Spleen (tissue), 7 donors: Measurements from ENCODE around the gene PTGER2.

Experiments
- POLR2A ChIP-seq, 3 donors: fragments of 450-650 bp; IDR thresholded peaks; one replicate each; pipeline ENCODE4 v1.5.1; 2017; ENCODE audit warnings: antibody characterized with exemption in 3 of 3, mild to moderate bottlenecking in 1 of 3
- TF ChIP-seq, protein P1 (sequence below), 11 experiments: fragments of 200-600 bp in 7 of 11; fragments of 450-650 bp in 4 of 11; sonication (generic) in 4 of 11; IDR thresholded peaks in 8 of 11; conservative IDR thresholded peaks in 3 of 11; 1 replicate in 7 of 11; 2 replicates in 4 of 11; pipeline versions ENCODE4 v1.4.0 to v1.8.0; 2016 to 2021; ENCODE audit warnings: antibody characterized with exemption in 11 of 11, inconsistent platforms in 4 of 11, mild to moderate bottlenecking in 1 of 11
- donor health status: DM: no; HTN: no; CAD: no; lungs with moderate emphysema.
- donor health status: DM: no; HTN: no; CAD: no.
- donor health status: DM: no; HTN: no; CAD: no.

DNA sequence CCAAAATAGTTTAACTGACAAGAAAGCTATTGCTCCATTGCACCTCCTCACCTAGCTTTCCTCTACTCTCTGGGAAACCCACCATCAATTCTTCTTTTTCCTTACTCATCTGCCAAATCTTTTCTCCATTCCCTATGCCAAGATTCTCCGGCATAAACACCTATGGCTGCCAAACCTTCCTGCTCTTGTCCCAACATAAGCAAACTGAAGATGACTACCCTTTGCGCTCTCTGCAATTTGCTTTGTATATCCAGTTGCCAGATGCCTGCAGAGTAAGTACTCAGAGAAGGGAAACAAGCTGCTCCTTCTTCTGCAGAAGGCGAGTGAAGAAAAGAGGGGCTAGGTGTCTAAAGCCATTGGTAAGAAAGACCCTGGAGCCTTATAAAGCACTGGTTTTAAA, 11.5 kb downstream of the PTGER2 start:
- TF ChIP-seq, protein P1, sequence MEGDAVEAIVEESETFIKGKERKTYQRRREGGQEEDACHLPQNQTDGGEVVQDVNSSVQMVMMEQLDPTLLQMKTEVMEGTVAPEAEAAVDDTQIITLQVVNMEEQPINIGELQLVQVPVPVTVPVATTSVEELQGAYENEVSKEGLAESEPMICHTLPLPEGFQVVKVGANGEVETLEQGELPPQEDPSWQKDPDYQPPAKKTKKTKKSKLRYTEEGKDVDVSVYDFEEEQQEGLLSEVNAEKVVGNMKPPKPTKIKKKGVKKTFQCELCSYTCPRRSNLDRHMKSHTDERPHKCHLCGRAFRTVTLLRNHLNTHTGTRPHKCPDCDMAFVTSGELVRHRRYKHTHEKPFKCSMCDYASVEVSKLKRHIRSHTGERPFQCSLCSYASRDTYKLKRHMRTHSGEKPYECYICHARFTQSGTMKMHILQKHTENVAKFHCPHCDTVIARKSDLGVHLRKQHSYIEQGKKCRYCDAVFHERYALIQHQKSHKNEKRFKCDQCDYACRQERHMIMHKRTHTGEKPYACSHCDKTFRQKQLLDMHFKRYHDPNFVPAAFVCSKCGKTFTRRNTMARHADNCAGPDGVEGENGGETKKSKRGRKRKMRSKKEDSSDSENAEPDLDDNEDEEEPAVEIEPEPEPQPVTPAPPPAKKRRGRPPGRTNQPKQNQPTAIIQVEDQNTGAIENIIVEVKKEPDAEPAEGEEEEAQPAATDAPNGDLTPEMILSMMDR (IDR thresholded peaks at IDR 0.05 in 8 of 11, conservative IDR thresholded peaks at IDR 0.05 in 3 of 11), result no peak
- no peak for TF ChIP-seq POLR2A (IDR thresholded peaks at IDR 0.05)
